GM21723 (cell line): ENCODE data around the gene NOP9.

ENCODE experiments used
- ATAC-seq: cut with Tn5 transposase; IDR thresholded peaks from one replicate; pipeline ENCODE4 v1.9.1; 2021; ENCODE audit warnings: mild to moderate bottlenecking, moderate library complexity; ENCODE audit not compliant: unreplicated experiment

NOP9 gene

DNA sequence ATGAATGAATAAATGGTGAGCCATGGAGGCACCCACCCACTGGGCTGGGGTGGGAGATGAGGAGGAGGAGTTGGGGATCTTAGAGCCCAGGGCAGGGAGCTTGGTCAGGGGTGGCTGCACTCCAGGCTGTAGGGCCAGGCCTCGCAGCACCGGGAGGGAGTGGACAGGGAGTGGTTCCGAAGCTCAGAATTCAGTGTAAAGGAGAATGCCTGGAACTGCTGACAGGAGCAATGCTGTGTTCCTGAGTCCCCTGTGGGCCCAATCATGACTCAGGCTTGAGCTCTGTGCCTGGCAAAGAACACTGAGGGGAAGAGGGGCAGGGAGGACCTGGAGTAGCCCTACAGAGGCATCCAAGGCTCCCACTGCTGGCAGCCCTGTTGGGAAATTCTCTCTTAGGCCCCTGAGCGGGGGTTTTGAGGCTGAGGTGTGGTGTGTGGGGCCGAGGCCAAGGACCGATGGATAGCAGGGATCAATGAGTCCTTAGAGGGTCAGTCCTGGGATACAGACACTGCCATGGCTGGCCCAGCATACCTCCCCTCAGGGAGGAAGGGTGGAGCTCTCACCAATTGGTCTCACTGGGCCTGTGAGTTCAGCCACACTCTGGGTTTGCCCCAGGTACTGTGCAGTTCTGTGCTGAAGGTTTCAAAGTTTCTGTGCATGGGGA, 18.7 kb upstream of the NOP9 start:
- ATAC-seq: no peak

GRCh38 chr14:24281636-24282035, 18.0 kb upstream of the NOP9 start:
- no peak for ATAC-seq

- no peak for ATAC-seq
These were observed 16.9 kb upstream of the NOP9 start for GRCh38 chr14:24282736-24283135.

DNA sequence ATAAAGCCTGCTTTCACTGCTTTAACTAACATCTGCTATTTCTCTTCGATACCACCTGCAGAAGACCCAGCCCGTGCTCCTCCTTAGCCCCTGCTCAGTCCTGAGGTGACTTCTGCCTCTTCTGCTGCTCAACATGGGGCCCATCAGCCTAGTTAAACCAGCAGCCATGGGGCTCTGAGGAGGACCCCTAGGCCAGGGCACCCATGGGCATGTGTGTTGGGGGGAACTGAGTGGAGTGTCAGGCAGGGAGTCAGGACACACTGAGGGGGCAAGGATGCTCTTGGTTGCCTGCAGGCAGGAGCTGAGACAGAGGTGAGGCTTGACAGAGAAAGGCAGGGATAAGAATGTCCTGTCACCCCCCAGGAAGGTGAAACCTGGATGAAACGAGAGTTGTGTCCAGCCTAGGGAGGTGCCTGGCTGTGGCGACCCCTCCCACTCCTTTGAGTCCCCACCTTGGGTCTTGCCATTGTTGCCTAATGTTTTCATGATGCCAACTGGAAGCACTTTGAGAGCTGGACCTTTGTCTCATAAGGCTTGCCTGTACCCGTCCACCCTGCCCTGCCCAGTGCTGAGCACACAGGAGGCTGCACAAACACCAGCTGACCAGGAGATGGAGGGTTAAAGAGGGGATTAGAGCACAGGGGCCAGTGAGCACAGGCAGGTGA, 15.7 kb upstream of the NOP9 start:
- ATAC-seq: no peak

GRCh38 chr14:24284501-24285035, 15.1 kb upstream of the NOP9 start:
- ATAC-seq: no peak

- no peak for ATAC-seq
These were observed 14.3 kb upstream of the NOP9 start for GRCh38 chr14:24285351-24285750.

DNA sequence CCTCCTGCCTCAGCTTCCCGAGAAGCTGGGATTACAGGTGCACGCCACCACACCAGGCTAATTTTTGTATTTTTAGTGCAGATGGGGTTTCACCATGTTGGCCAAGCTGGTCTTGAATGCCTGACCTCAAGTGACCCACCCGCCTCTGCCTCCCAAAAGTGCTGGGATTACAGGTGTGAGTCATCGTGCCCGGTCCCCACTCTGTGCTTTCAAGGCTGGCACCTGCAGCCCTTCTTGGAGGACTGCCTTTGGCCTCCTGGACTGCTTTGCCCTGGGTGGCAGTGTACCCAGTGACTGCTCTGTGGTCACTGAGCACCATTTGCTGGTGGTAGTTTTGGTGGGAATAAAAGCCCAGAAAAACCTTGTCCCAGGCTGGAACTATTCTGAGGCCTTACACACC, 12.7 kb upstream of the NOP9 start:
- ATAC-seq: no peak

- ATAC-seq: peak; percentile 95
These were observed 9.9 kb upstream of the NOP9 start for GRCh38 chr14:24289649-24290280.

DNA sequence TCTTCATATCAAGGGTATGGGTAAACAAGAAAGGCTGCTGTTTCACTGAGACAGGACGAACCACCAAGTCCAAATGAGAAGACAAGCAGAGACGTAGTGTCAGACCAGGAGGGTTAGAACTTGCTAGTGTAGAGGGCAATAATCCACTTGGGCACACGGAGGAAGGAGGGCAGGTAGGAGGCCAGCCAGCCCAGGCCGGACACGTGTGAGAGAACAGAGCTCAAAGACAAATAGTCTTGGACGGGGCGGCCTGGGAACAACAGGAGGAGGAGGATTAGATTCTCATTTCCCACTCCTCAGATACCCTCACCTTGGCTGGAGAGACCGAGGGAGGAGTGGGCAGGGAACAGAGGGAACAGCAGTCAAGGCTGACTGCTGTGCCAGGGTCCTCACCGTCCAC, 8.9 kb upstream of the NOP9 start:
- ATAC-seq: no peak

DNA sequence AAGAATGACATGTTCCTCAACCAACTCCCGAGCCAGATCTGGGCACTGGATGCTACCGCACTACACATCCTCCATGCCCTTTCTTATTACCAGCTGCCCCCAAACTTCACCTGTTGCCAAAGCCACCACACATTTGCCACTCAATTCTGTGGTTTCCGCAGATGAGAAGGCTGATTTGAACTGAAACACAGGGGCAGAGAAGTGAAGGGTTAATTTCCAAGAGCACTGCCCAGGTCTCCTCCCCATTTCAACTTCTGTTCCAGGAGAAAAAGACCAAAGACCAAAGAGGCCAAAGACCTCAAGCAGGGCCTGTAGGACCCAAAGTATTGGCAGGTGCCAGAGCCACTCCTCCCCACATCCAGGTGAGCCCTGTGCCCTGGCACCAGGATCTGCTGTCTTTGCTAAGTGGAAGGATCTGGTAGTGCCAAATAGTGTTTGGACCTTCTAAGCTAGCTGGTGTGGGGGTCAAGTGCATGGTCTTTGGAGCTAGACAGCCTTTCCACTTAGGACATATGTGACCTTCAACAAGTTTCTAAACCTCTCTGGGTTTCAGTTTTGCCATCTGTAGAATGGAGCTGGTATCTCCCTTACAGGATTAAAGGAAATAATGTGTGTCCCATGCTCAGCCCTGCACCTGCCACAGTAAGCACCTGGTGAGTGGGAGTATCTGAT, 8.1 kb upstream of the NOP9 start:
- no peak for ATAC-seq

- ATAC-seq: no peak
These were observed 7.4 kb upstream of the NOP9 start for GRCh38 chr14:24292118-24292807.

- no peak for ATAC-seq
These were observed 6.1 kb upstream of the NOP9 start for GRCh38 chr14:24293525-24293924.

- peak; percentile 43 for ATAC-seq
These were observed 3.1 kb upstream of the NOP9 start for GRCh38 chr14:24296341-24297157.

DNA sequence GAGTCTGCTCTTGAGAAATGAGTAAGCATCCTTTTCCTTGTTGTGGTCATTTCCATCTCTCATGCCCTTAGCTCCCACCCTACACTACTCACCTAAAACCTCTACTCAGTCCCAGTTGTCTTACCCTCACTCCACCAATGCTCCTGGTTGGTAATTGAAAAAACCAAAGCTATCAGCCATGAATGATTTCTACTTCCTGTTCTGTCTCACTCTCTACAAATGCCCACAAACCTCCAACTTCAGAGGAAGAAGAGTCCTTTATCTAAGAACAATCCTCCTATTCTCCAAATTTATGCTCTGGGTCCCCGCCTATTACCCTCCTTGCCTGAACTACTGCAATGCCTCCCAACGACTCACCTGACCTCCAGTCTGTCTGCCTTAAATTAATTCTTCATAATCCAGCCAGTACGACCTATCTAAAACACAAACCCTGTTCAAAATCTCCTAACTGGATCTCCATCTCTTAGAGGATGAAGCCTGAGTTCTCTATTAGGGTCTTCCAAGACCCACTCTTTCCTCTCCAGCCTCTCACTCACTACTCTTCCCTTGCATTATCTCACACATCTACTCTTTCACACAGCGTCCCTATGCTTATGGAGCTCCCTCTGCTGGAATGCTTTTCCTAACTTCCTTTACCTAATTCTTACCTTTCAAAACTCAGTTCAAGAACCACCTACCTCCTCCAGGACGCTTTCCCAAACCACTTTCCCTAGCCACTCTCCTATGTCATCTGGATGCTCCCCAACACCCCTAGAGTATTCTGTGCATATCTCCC, 2.3 kb upstream of the NOP9 start:
- ATAC-seq: peak; percentile 8

DNA sequence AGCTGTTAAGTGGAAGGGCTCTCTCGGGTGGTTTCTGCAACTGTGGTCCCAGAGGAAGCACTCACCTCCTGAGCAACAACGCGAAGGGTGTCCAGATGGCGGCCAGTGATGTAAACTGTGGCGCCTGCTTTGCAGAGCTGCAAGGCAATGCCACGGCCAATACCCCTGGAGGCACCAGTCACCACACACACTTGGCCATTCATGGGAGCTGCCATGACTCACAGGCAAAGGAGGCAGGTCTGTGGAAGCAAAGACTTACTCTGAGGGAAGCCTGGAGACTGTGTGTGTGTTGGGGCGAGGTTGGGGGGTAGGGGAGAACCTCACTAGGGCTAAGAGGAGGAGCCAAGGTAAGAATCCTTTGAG, 777 bp upstream of the NOP9 start:
- ATAC-seq: no peak

- ATAC-seq: no peak
These were observed 803 bp downstream of the NOP9 start for GRCh38 chr14:24300326-24300980.

GRCh38 chr14:24304019-24304387, 4.4 kb downstream of the NOP9 start:
- no peak for ATAC-seq

DNA sequence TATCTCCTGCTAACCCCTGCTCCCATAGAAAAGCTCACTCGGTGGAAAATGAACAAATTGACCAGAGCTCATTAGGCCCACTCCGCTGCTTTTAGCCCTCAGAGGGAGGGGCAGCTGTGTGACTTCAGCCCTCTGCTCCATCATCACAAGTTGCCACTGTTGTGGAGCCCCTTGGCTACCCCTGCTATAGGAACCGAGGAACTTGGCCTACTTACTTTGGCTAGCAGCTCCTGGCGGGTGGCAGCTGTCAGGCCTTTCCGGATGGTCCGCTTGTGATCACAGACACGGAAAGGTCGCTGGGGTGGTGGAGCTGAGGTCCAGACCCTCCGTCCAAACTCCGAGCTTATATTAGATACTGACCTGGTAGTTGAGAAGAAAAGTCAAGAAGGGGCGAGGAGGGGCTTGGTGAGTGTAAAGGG, 7.5 kb downstream of the NOP9 start:
- no peak for ATAC-seq
